Measurements from ENCODE around the gene CTAGE1.
"Not testable (repeated sequence)": the region's sequence is repeated elsewhere in the genome, so short reads cannot be mapped to it uniquely, and the experiment has no call there.

The CTAGE1 gene

GRCh38 chr18:22417496-22418188 is at the start of gene CTAGE1:
CTAGE1 (minus strand) TSS chr18:22417915; CDS start chr18:22417811, 104 bp downstream.
- no peak for DNase-seq (ENCODE audit: low read depth in 2 of 3, low spot score in 2 of 3)

- DNase-seq (ENCODE audit: low read depth in 2 of 3, low spot score in 2 of 3) = no peak
These were observed 49.1 kb upstream of the CTAGE1 start for GRCh38 chr18:22466608-22467395.

GRCh38 chr18:22465859-22466457 is 48.2 kb upstream of the CTAGE1 start:
- DNase-seq (ENCODE audit: low read depth in 2 of 3, low spot score in 2 of 3) = no peak

- no peak for DNase-seq (ENCODE audit: low read depth in 2 of 3, low spot score in 2 of 3)
These were observed 45.4 kb upstream of the CTAGE1 start for GRCh38 chr18:22463076-22463475.

GRCh38 chr18:22459491-22459890 is 41.8 kb upstream of the CTAGE1 start:
- DNase-seq (ENCODE audit: low read depth in 2 of 3, low spot score in 2 of 3) = no peak

- no peak for DNase-seq (ENCODE audit: low read depth in 2 of 3, low spot score in 2 of 3)
These were observed 39.8 kb upstream of the CTAGE1 start for GRCh38 chr18:22457524-22457923.

- DNase-seq (ENCODE audit: low read depth in 2 of 3, low spot score in 2 of 3) = no peak
These were observed 38.8 kb upstream of the CTAGE1 start for GRCh38 chr18:22456547-22456946.

GRCh38 chr18:22456116-22456480 is 38.4 kb upstream of the CTAGE1 start:
- DNase-seq (ENCODE audit: low read depth in 2 of 3, low spot score in 2 of 3) = no peak

- no peak for DNase-seq (ENCODE audit: low read depth in 2 of 3, low spot score in 2 of 3)
These were observed 37.9 kb upstream of the CTAGE1 start for GRCh38 chr18:22455425-22456115.

- DNase-seq (ENCODE audit: low read depth in 2 of 3, low spot score in 2 of 3) = no peak
These were observed 35.6 kb upstream of the CTAGE1 start for GRCh38 chr18:22453315-22453714.

- DNase-seq (ENCODE audit: low read depth in 2 of 3, low spot score in 2 of 3) = no peak
These were observed 34.5 kb upstream of the CTAGE1 start for GRCh38 chr18:22452226-22452668.

- no peak for DNase-seq (ENCODE audit: low read depth in 2 of 3, low spot score in 2 of 3)
These were observed 34.1 kb upstream of the CTAGE1 start for GRCh38 chr18:22451796-22452195.

- not testable (repeated sequence) for DNase-seq (ENCODE audit: low read depth in 2 of 3, low spot score in 2 of 3)
These were observed 33.1 kb upstream of the CTAGE1 start for GRCh38 chr18:22450766-22451165.

GRCh38 chr18:22450318-22450717 is 32.6 kb upstream of the CTAGE1 start:
- not testable (repeated sequence) for DNase-seq (ENCODE audit: low read depth in 2 of 3, low spot score in 2 of 3)

- not testable (repeated sequence) for DNase-seq (ENCODE audit: low read depth in 2 of 3, low spot score in 2 of 3)
These were observed 32.0 kb upstream of the CTAGE1 start for GRCh38 chr18:22449753-22450152.

- no peak for DNase-seq (ENCODE audit: low read depth in 2 of 3, low spot score in 2 of 3)
These were observed 30.5 kb upstream of the CTAGE1 start for GRCh38 chr18:22448238-22448637.

GRCh38 chr18:22447792-22448191 is 30.1 kb upstream of the CTAGE1 start:
- no peak for DNase-seq (ENCODE audit: low read depth in 2 of 3, low spot score in 2 of 3)

- DNase-seq (ENCODE audit: low read depth in 2 of 3, low spot score in 2 of 3) = no peak
These were observed 29.2 kb upstream of the CTAGE1 start for GRCh38 chr18:22446911-22447310.

GRCh38 chr18:22446325-22446724 is 28.6 kb upstream of the CTAGE1 start:
- no peak for DNase-seq (ENCODE audit: low read depth in 2 of 3, low spot score in 2 of 3)

GRCh38 chr18:22441638-22442037 is 23.9 kb upstream of the CTAGE1 start:
- DNase-seq (ENCODE audit: low read depth in 2 of 3, low spot score in 2 of 3) = no peak

GRCh38 chr18:22439447-22439846 is 21.7 kb upstream of the CTAGE1 start:
- no peak for DNase-seq (ENCODE audit: low read depth in 2 of 3, low spot score in 2 of 3)

All from activated CD8-positive, alpha-beta memory T cell treated with anti-CD3 and anti-CD28 coated beads for 48 hours (primary cell).